OCI-M2 (cell line): Measurements from ENCODE around the gene CGAS.
"Not testable (repeated sequence)": the region's sequence is repeated elsewhere in the genome, so short reads cannot be mapped to it uniquely, and the experiment has no call there.

Experiments used
- DNase-seq: peaks from one replicate; lab custom pipeline; 2025; ENCODE audit not compliant: unreplicated experiment; lab: John Stamatoyannopoulos, UW

Gene CGAS

GRCh38 chr6:73452107-73452461, at the start of gene CGAS:
CGAS (minus strand) TSS chr6:73452297; CDS start chr6:73452181, 116 bp downstream.
- no peak for DNase-seq

GRCh38 chr6:73497915-73498314, 45.8 kb upstream of the CGAS start:
- DNase-seq = no peak

- DNase-seq = no peak
Observed at GRCh38 chr6:73491377-73491776, 39.3 kb upstream of the CGAS start.

- DNase-seq = no peak
Observed at GRCh38 chr6:73487473-73487872, 35.4 kb upstream of the CGAS start.

- no peak for DNase-seq
Observed at GRCh38 chr6:73484438-73484837, 32.3 kb upstream of the CGAS start.

- DNase-seq = no peak
Observed at GRCh38 chr6:73481969-73482368, 29.9 kb upstream of the CGAS start.

- no peak for DNase-seq
Observed at GRCh38 chr6:73477407-73477806, 25.3 kb upstream of the CGAS start.

- DNase-seq = no peak
Observed at GRCh38 chr6:73476723-73477122, 24.6 kb upstream of the CGAS start.

GRCh38 chr6:73471686-73472290, 19.7 kb upstream of the CGAS start:
- DNase-seq = no peak

- peak; percentile 79 for DNase-seq
Observed at GRCh38 chr6:73461537-73462350, 9.6 kb upstream of the CGAS start, which contains the start of gene MTO1. MTO1 (plus strand) TSS chr6:73461737; CDS start chr6:73461855, 118 bp downstream.

GRCh38 chr6:73460056-73460455, 8.0 kb upstream of the CGAS start:
- no peak for DNase-seq

- DNase-seq = not testable (repeated sequence)
Observed at GRCh38 chr6:73459474-73459873, 7.4 kb upstream of the CGAS start.

- DNase-seq = no peak
Observed at GRCh38 chr6:73455865-73456629, 4.0 kb upstream of the CGAS start.

- DNase-seq = no peak
Observed at GRCh38 chr6:73451223-73452106, 632 bp downstream of the CGAS start.

- no peak for DNase-seq
Observed at GRCh38 chr6:73443555-73443954, 8.5 kb downstream of the CGAS start.

- no peak for DNase-seq
Observed at GRCh38 chr6:73435236-73435635, 16.9 kb downstream of the CGAS start.

GRCh38 chr6:73421534-73421933, 30.6 kb downstream of the CGAS start:
- DNase-seq = no peak

- no peak for DNase-seq
Observed at GRCh38 chr6:73418081-73418741, 33.9 kb downstream of the CGAS start.

- DNase-seq = no peak
Observed at GRCh38 chr6:73413102-73413501, 39.0 kb downstream of the CGAS start.

GRCh38 chr6:73409395-73409794, 42.7 kb downstream of the CGAS start:
- no peak for DNase-seq
